Transverse colon (tissue), 4 donors: Measurements from ENCODE around the gene PALS2.
A peak's percentile ranks its signal among the peaks of the same experiment; 100 is the strongest.

Source experiments
- CTCF ChIP-seq, 5 experiments: fragments of 200-600 bp in 3 of 5; fragments of 450-650 bp in 2 of 5; sonication (generic) in 3 of 5; IDR thresholded peaks; 1 replicate in 2 of 5; 2 replicates in 3 of 5; pipeline ENCODE4 v1.5.1; 2016 to 2017; ENCODE audit warnings: antibody characterized with exemption in 5 of 5, inconsistent platforms in 3 of 5, mild to moderate bottlenecking in 2 of 5, moderate library complexity in 1 of 5
- EP300 ChIP-seq: sonication (generic); formaldehyde crosslinking; IDR thresholded peaks from one replicate; pipeline ENCODE4 v1.6.1; 2017; ENCODE audit warnings: antibody characterized with exemption, low read depth
- POLR2A ChIP-seq: fragments of 450-650 bp; IDR thresholded peaks from one replicate; pipeline ENCODE4 v1.6.1; 2016; ENCODE audit warnings: antibody characterized with exemption, mild to moderate bottlenecking, moderate library complexity
- POLR2AphosphoS5 ChIP-seq, 3 donors: sonication (generic); formaldehyde crosslinking; IDR thresholded peaks; one replicate each; pipeline ENCODE4 v1.6.1; 2016; ENCODE audit warnings: antibody characterized with exemption in 3 of 3

- TF ChIP-seq EP300 (no peak), CTCF (IDR thresholded peaks at IDR 0.05) (peak; percentile 46 to 57 (median 51)), POLR2A (no peak), POLR2AphosphoS5 (IDR thresholded peaks at IDR 0.05) (no peak)
These were observed 3.1 kb downstream of the PALS2 start for GRCh38 chr7:24576171-24577025.
